Tibial artery (tissue), 4 donors: ENCODE measurements around the gene UBE3B.
A peak's percentile ranks its signal among the peaks of the same experiment; 100 is the strongest.

Experiments
- DNase-seq, 2 donors: peaks; one replicate each; pipeline ENCODE4 v3.0.0-alpha.2; 2019
- H3K27ac ChIP-seq, 2 donors: fragments of 200-600 bp; sonication (generic) in 1 of 2; 1 replicate in 1 of 2; 2 replicates in 1 of 2; pipeline ENCODE4 v1.5.1; 2018 to 2019; ENCODE audit warnings: mild to moderate bottlenecking in 1 of 2
- H3K27me3 ChIP-seq, 2 donors: fragments of 200-600 bp; sonication (generic) in 1 of 2; one replicate each; pipeline versions ENCODE4 v1.5.1 to v1.6.0; 2016 to 2019
- H3K36me3 ChIP-seq, 3 donors: fragments of 200-600 bp; sonication (generic) in 2 of 3; one replicate each; pipeline ENCODE4 v1.5.1; 2016 to 2019; ENCODE audit warnings: mild to moderate bottlenecking in 2 of 3
- H3K4me1 ChIP-seq, 4 donors: fragments of 200-600 bp; sonication (generic) in 2 of 4; 1 replicate in 3 of 4; 2 replicates in 1 of 4; pipeline ENCODE4 v1.5.1; 2016 to 2019
- H3K4me3 ChIP-seq, 2 donors: fragments of 200-600 bp; sonication (generic) in 1 of 2; 1 replicate in 1 of 2; 2 replicates in 1 of 2; pipeline ENCODE4 v1.5.1; 2018 to 2019; ENCODE audit warnings: mild to moderate bottlenecking in 2 of 2
- H3K9me3 ChIP-seq, 3 donors: fragments of 200-600 bp; sonication (generic) in 1 of 3; one replicate each; pipeline ENCODE4 v1.5.1; 2016 to 2019
- CTCF ChIP-seq, 2 experiments: fragments of 200-600 bp in 1 of 2; fragments of 450-650 bp in 1 of 2; IDR thresholded peaks; one replicate each; pipeline ENCODE4 v1.5.1; 2017 to 2019; ENCODE audit warnings: antibody characterized with exemption in 2 of 2, mild to moderate bottlenecking in 1 of 2, moderate library complexity in 1 of 2
- intact Hi-C: fragments of 100-400 bp; cut with DNase I; formaldehyde crosslinking; loops from one replicate; pipeline ENCODE4 v1.15.0; 2023; ENCODE audit warnings: low total_unique reads

UBE3B gene

GRCh38 chr12:109524466-109525278 is 47.2 kb downstream of the UBE3B start:
- no peak overlapping the region for H3K4me3 ChIP-seq
- no peaks in the 10 kb centered on the region for H3K9me3 ChIP-seq
- H3K27ac ChIP-seq: no peak overlapping the region
- H3K27me3 ChIP-seq: no peaks in the 10 kb centered on the region
- intact Hi-C loops: loop anchor here (10.0 kb wide), 1 partner anchor 250 kb away; no protein-coding TSS in a partner anchor
- H3K4me1 ChIP-seq: no peaks in the 10 kb centered on the region
- peak in 1 of 2 donors; percentile 35 for DNase-seq
- no peak for TF ChIP-seq CTCF (IDR thresholded peaks at IDR 0.05)
- peaks cover 79 to 100% (median 92%) of the 10 kb centered on the region in 3 donors for H3K36me3 ChIP-seq

- H3K27me3 ChIP-seq: no peaks in the 10 kb centered on the region
- H3K9me3 ChIP-seq: no peaks in the 10 kb centered on the region
- H3K4me3 ChIP-seq: no peak overlapping the region
- no peak for TF ChIP-seq CTCF (IDR thresholded peaks at IDR 0.05)
- intact Hi-C loops: loop anchor here (10.0 kb wide), 1 partner anchor 250 kb away; no protein-coding TSS in a partner anchor
- no peaks in the 10 kb centered on the region for H3K4me1 ChIP-seq
- H3K27ac ChIP-seq: no peak overlapping the region
- H3K36me3 ChIP-seq: peaks cover 81 to 100% (median 93%) of the 10 kb centered on the region in 3 donors
- no peak for DNase-seq
These were observed 47.8 kb downstream of the UBE3B start for GRCh38 chr12:109525279-109525585.

- no peak for DNase-seq
- Histone ChIP-seq H3K4me1 (no peaks in the 10 kb centered on the region), H3K9me3 (no peaks in the 10 kb centered on the region), H3K4me3 (no peak overlapping the region), H3K27ac (no peak overlapping the region), H3K27me3 (no peaks in the 10 kb centered on the region), H3K36me3 (peaks cover 80 to 100% (median 92%) of the 10 kb centered on the region in 3 donors)
- intact Hi-C loops: loop anchor here (10.0 kb wide), 1 partner anchor 247 kb away; no protein-coding TSS in a partner anchor
- no peak for TF ChIP-seq CTCF (IDR thresholded peaks at IDR 0.05)
These were observed 50.2 kb downstream of the UBE3B start for GRCh38 chr12:109527489-109528123.

GRCh38 chr12:109529691-109530640 is 52.5 kb downstream of the UBE3B start:
- intact Hi-C loops: loop anchor here (10.0 kb wide), 1 partner anchor 245 kb away; no protein-coding TSS in a partner anchor
- no peak overlapping the region for H3K27ac ChIP-seq
- no peaks in the 10 kb centered on the region for H3K4me1 ChIP-seq
- no peaks in the 10 kb centered on the region for H3K27me3 ChIP-seq
- H3K9me3 ChIP-seq: no peaks in the 10 kb centered on the region
- DNase-seq: no peak
- no peak overlapping the region for H3K4me3 ChIP-seq
- no peak for TF ChIP-seq CTCF (IDR thresholded peaks at IDR 0.05)
- H3K36me3 ChIP-seq: peaks cover 76 to 100% (median 89%) of the 10 kb centered on the region in 3 donors

GRCh38 chr12:109531411-109531810 is 54.0 kb downstream of the UBE3B start:
- Histone ChIP-seq H3K4me3 (no peak overlapping the region), H3K36me3 (peaks cover 77 to 100% (median 82%) of the 10 kb centered on the region in 3 donors), H3K27me3 (no peaks in the 10 kb centered on the region), H3K4me1 (no peaks in the 10 kb centered on the region), H3K27ac (no peak overlapping the region), H3K9me3 (no peaks in the 10 kb centered on the region)
- no peak for DNase-seq
- intact Hi-C loops: no loop called here
- no peak for TF ChIP-seq CTCF (IDR thresholded peaks at IDR 0.05)
